ENCODE data around the gene SERPINB1. TPM values are rescaled to one million over a fixed set of nuclear protein-coding genes. Genes with fewer than 3 reads are reported as not detected.

The SERPINB1 gene
- polyA plus RNA-seq, 1 experiment = 22.4 TPM

DNA sequence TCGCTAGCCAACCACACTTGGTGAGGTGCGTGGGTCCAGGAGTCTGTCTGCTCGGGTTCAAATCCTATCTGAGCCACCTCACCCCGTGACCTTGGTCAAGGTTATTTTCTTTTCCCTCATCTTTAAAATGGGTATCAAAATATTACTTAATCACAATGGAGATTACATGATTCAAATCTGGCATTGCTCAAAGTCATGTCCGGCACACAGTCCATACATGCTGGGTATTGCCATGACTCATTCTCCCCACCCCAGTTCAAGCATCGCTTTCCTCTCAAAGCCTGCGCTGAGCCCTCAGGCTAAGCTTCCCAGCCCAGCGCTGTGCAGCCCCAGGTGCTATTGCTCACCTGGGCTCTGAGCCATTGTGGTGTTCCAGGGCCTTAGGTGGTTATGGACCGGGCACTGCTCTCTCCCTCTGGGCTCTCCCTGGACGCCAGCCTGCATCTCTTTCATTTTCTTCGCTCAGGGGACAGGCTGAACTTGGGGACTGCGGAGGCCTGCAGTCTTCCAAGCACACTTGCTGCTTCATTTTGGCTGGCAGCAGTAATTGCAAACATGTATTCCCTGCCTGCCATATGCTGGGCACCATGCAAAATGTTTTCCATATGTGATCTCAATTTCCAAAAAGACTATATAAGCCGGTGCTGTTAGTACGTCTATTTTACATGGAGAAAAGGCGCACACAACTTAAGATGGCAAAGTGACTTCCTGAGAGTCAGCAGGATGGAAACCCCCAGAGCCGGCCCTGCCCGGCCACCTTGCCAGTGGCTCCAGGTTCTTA, 49.1 kb downstream of the SERPINB1 start:
- ChIA-PET CTCF (interaction anchor here (1.0 to 2.7 kb wide), 22 partner anchors 8 to 1196 kb away, joined by 3 to 50 read pairs (median 6); partner anchors contain the start of genes MYLK4 and SERPINB1), POLR2A (interaction anchor here (0.6 to 2.4 kb wide), 3 partner anchors 49 to 994 kb away, joined by 4 to 26 read pairs (median 10); partner anchors contain the start of gene SERPINB1)
- no peak for DNase-seq (ENCODE audit: low read depth, low spot score)
- no peaks in the 10 kb centered on the region for H3K27me3 ChIP-seq (ENCODE audit: control insufficient read depth, insufficient read depth, low read length)
- H3K4me3 ChIP-seq (ENCODE audit: low read depth, low read length) = no peak overlapping the region
- no peaks in the 10 kb centered on the region for H3K9me3 ChIP-seq (ENCODE audit: control insufficient read depth, insufficient read depth, low read length)
- peak overlapping the region; percentile 39 for H3K27ac ChIP-seq (ENCODE audit: low read depth, low read length)
- TF ChIP-seq, protein P1, sequence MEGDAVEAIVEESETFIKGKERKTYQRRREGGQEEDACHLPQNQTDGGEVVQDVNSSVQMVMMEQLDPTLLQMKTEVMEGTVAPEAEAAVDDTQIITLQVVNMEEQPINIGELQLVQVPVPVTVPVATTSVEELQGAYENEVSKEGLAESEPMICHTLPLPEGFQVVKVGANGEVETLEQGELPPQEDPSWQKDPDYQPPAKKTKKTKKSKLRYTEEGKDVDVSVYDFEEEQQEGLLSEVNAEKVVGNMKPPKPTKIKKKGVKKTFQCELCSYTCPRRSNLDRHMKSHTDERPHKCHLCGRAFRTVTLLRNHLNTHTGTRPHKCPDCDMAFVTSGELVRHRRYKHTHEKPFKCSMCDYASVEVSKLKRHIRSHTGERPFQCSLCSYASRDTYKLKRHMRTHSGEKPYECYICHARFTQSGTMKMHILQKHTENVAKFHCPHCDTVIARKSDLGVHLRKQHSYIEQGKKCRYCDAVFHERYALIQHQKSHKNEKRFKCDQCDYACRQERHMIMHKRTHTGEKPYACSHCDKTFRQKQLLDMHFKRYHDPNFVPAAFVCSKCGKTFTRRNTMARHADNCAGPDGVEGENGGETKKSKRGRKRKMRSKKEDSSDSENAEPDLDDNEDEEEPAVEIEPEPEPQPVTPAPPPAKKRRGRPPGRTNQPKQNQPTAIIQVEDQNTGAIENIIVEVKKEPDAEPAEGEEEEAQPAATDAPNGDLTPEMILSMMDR (IDR thresholded peaks at IDR 0.05; ENCODE audit: low read depth, low read length) = no peak

DNA sequence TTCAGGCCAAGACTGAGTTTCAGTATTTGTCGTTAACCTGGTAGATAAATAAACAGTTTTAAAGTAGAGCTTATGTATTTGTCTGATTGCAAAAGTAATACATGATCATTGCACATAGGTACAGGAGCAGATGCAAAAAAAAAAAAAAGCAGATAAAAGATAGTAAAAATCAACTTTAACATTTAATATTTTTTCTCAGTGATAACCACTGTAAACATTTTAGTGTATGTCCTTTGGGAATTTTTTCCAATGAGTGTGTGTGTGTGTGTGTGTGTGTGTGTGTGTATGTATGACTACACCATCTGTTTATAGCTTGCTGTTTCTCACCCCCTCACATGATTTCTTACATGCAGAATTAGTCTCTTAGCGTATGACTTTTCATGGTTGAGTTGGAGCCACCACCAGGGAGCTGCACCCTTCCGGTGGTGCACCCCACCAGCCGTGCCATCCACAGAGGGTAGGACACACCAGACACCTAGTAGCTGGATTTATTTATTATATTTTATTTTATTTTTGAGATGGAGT, 50.2 kb downstream of the SERPINB1 start:
- no peak for DNase-seq (ENCODE audit: low read depth, low spot score)
- no peak overlapping the region for H3K4me3 ChIP-seq (ENCODE audit: low read depth, low read length)
- ChIA-PET POLR2A (interaction anchor here (0.7 to 2.4 kb wide), 5 partner anchors 26 to 198 kb away, joined by 5 to 26 read pairs (median 7); partner anchors contain the start of genes SERPINB1 and WRNIP1), CTCF (interaction anchor here (0.6 to 2.8 kb wide), 40 partner anchors 9 to 1195 kb away, joined by 3 to 50 read pairs (median 4); partner anchors contain the start of genes MYLK4 and SERPINB1)
- H3K27me3 ChIP-seq (ENCODE audit: control insufficient read depth, insufficient read depth, low read length) = no peaks in the 10 kb centered on the region
- TF ChIP-seq, protein P1 (IDR thresholded peaks at IDR 0.05; ENCODE audit: low read depth, low read length) = no peak
- peak overlapping the region; percentile 98 for H3K27ac ChIP-seq (ENCODE audit: low read depth, low read length)
- no peaks in the 10 kb centered on the region for H3K9me3 ChIP-seq (ENCODE audit: control insufficient read depth, insufficient read depth, low read length)

DNA sequence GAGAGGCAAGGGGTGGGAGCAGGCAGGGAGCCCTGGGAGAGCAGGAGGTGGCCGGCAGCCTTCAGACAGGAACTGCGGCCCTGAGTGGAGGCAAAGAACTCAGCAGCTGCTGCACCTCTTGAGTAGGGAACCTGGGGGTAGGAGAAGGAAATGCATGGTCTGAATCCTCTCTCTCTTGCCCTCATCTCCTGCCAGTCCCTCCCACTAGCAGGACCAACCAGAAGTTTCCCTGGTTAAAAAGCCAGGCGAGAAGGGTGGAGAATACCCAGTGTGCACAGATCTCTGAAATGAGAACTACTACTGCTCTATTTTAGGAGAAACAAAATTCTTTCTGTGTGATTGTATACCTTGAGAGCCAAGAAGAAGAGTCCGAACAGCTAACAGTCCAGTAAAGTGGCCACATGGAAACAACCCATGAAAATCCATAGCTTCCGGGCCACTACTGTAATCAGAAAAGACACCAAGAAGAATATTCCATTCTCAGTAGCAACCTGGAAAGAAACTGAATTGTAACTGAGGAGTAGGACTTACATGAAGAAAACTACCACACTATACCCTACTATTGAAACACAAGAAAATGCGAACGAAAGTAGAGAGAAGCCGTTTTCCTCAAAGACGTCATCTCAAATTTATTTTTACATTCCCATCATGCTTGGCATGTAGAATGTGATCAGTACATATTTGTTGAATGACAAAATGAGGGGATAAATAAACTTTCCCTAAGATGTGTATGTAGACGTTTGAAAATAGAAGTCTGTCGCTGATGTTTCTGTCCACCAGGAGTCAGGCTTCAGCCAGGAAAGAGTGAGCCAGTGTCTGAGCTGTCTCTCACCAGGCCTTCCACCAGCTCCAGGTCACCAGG, 50.8 kb downstream of the SERPINB1 start:
- no peaks in the 10 kb centered on the region for H3K27me3 ChIP-seq (ENCODE audit: control insufficient read depth, insufficient read depth, low read length)
- ChIA-PET POLR2A (interaction anchor here (0.7 to 2.4 kb wide), 6 partner anchors 15 to 199 kb away, joined by 3 to 26 read pairs (median 6); partner anchors contain the start of genes SERPINB1 and WRNIP1), CTCF (interaction anchor here (0.6 to 2.8 kb wide), 44 partner anchors 9 to 1194 kb away, joined by 3 to 50 read pairs (median 4); partner anchors contain the start of genes MYLK4 and SERPINB1)
- peak overlapping the region; percentile 98 for H3K27ac ChIP-seq (ENCODE audit: low read depth, low read length)
- peak overlapping the region; percentile 23 for H3K4me3 ChIP-seq (ENCODE audit: low read depth, low read length)
- TF ChIP-seq, protein P1 (IDR thresholded peaks at IDR 0.05; ENCODE audit: low read depth, low read length) = peak; percentile 88
- peak; percentile 84 for DNase-seq (ENCODE audit: low read depth, low spot score)
- no peaks in the 10 kb centered on the region for H3K9me3 ChIP-seq (ENCODE audit: control insufficient read depth, insufficient read depth, low read length)

DNA sequence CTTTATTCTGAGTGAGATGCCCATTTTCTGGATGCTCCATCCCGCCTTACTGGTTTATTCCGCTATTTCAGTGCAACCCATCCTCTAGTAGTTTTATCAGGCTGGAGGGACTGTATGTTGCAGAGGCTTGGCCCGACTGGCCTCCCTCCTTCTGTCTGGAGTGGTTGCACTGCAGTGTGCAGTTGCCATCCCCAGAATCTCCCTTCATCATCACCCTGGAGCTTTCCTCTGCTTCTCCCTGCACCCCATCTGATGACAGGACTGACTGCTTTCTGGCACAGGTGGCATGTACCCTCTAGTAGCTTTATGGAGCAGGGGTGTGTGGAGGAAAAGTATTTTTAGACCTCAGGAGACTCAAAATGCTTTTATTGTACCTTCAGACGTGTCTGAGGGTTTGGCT, 55.4 kb downstream of the SERPINB1 start:
- Histone ChIP-seq H3K9me3 (ENCODE audit: control insufficient read depth, insufficient read depth, low read length) (no peaks in the 10 kb centered on the region), H3K27ac (ENCODE audit: low read depth, low read length) (no peak overlapping the region), H3K4me3 (ENCODE audit: low read depth, low read length) (no peak overlapping the region), H3K27me3 (ENCODE audit: control insufficient read depth, insufficient read depth, low read length) (no peaks in the 10 kb centered on the region)
- POLR2A ChIA-PET = no interaction called here
- CTCF ChIA-PET = interaction anchor here (0.6 kb wide), 1 partner anchor 216 kb away, joined by 4 read pairs; no protein-coding TSS in a partner anchor
- no peak for DNase-seq (ENCODE audit: low read depth, low spot score)
- TF ChIP-seq, protein P1 (IDR thresholded peaks at IDR 0.05; ENCODE audit: low read depth, low read length) = no peak

Data from AG04450 (cell line).